AG04449 (cell line): ENCODE results near the gene UBXN10.

Source experiments
- CTCF ChIA-PET: fragments of 350-600 bp; formaldehyde crosslinking; extraction: SDS; loops from one replicate; lab custom pipeline; 2021; ENCODE audit warnings: antibody characterized with exemption; lab: Yijun Ruan, JAX
- POLR2A ChIA-PET: fragments of 400-600, 350-600 bp; formaldehyde crosslinking; extraction: SDS; loops from one replicate; lab custom pipeline; 2020; ENCODE audit warnings: antibody characterized with exemption, inconsistent platforms; lab: Yijun Ruan, JAX
- DNase-seq: peaks from one replicate; pipeline ENCODE4 v3.0.0-alpha.2; 2010; ENCODE audit warnings: low read depth, low spot score
- H3K4me3 ChIP-seq: 2 replicates; pipeline ENCODE4 v1.5.1; 2011; ENCODE audit warnings: low read depth, mild to moderate bottlenecking, control low read depth, low read length
- TF ChIP-seq, protein P1 (sequence below): IDR thresholded peaks from one replicate; pipeline ENCODE4 v1.5.1; 2011; ENCODE audit warnings: mild to moderate bottlenecking, moderate library complexity, low read length, control low read depth, inconsistent platforms; ENCODE audit not compliant: insufficient read depth; ENCODE audit errors: missing control alignments

Gene UBXN10

DNA sequence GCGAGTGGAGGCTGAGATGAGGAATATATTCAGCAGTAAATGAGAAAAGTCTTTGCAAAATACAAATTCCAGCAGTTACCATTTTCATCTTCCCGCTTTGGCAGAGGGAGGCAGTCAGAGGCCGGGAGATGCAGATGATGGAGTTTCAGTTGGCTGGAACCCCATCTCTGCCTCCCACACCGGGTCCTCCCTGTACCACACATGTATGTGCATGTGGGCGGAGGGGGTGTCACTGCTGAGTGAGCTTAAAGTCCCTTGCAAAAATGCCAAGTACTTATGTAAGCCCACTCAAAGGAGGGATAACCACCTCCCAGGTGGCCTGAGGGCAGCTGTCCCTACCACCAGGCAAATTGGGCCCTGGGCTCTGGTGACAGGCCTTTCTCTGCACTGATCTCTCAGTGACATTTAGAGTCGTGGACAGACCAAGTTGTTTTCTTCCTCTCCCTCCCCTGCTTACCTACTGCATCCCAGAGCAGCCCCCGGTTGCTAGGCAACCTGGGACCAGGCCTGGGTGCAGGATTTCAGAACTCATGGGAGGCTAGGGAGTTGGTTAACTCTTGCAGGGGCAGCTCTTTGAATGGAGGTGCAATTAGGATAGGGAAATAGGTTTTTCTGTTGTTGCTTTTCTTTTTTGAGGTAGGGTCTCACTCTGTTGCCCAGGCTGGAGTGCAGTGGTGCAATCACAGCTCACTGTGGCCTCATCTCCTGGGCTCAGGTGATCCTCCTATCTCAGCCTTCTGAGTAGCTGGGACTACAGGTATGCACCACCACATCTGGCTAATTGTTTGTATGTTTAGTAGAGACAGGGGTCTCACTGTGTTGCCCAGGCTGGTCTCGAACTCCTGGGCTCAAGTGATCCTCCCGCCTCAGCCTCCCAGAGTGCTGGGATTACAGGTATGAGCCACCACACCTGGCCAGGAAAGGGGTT is 17.1 kb upstream of the UBXN10 start:
- CTCF ChIA-PET, result interaction anchor here (0.8 to 2.5 kb wide), 3 partner anchors 16 to 326 kb away, joined by 3 to 16 read pairs (median 6); no protein-coding TSS in a partner anchor
- POLR2A ChIA-PET, result no interaction called here
- no peak overlapping the region for H3K4me3 ChIP-seq
- DNase-seq, result no peak
- TF ChIP-seq, protein P1, sequence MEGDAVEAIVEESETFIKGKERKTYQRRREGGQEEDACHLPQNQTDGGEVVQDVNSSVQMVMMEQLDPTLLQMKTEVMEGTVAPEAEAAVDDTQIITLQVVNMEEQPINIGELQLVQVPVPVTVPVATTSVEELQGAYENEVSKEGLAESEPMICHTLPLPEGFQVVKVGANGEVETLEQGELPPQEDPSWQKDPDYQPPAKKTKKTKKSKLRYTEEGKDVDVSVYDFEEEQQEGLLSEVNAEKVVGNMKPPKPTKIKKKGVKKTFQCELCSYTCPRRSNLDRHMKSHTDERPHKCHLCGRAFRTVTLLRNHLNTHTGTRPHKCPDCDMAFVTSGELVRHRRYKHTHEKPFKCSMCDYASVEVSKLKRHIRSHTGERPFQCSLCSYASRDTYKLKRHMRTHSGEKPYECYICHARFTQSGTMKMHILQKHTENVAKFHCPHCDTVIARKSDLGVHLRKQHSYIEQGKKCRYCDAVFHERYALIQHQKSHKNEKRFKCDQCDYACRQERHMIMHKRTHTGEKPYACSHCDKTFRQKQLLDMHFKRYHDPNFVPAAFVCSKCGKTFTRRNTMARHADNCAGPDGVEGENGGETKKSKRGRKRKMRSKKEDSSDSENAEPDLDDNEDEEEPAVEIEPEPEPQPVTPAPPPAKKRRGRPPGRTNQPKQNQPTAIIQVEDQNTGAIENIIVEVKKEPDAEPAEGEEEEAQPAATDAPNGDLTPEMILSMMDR, result no peak

GRCh38 chr1:20169932-20170331 is 16.0 kb upstream of the UBXN10 start:
- CTCF ChIA-PET, result interaction anchor here (0.9 to 2.5 kb wide), 2 partner anchors 11 to 18 kb away, joined by 3 to 16 read pairs; no protein-coding TSS in a partner anchor

DNA sequence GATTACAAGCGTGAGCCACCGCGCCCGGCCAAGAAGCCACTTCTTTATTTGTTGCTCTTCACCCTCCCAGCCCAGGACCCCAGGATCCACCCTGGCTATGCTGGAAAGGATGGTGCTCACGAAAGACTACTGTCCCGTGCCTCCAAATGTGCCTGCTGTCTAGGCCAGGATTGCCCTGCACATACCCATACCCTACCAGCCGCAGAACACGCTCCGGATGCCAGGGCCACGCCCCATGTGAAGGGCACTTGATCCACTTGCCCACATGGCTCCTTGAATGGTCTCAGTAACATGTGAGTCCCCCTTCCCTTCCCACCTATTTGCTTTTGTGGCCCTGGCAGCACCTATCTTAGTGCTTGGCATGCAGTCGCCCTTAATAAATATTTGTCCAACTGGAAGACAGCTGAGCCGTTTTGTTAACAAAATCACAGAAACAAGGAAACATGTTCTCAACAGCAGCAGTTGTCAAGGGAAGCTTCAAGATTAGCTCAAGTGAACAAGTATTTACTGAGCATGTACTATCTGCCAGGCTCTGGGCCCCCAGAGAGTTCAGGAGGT is 13.8 kb upstream of the UBXN10 start:
- no peak overlapping the region for H3K4me3 ChIP-seq
- POLR2A ChIA-PET, result no interaction called here
- CTCF ChIA-PET, result interaction anchor here (1.0 to 4.1 kb wide), 4 partner anchors 10 to 39 kb away, joined by 3 to 15 read pairs (median 6); no protein-coding TSS in a partner anchor
- TF ChIP-seq, protein P1, result no peak
- DNase-seq, result no peak

More at GRCh38 chr1:20169932-20170331, 16.0 kb upstream of the UBXN10 start:
- H3K4me3 ChIP-seq, result no peak overlapping the region
- no peak for DNase-seq
- POLR2A ChIA-PET, result no interaction called here
- TF ChIP-seq, protein P1, result no peak

- H3K4me3 ChIP-seq, result no peak overlapping the region
- TF ChIP-seq, protein P1, result no peak
- no peak for DNase-seq
- POLR2A ChIA-PET, result no interaction called here
- CTCF ChIA-PET, result interaction anchor here (2.9 to 4.1 kb wide), 2 partner anchors 23 to 38 kb away, joined by 8 to 15 read pairs; no protein-coding TSS in a partner anchor
These were observed 10.8 kb upstream of the UBXN10 start for GRCh38 chr1:20174937-20175666.

DNA sequence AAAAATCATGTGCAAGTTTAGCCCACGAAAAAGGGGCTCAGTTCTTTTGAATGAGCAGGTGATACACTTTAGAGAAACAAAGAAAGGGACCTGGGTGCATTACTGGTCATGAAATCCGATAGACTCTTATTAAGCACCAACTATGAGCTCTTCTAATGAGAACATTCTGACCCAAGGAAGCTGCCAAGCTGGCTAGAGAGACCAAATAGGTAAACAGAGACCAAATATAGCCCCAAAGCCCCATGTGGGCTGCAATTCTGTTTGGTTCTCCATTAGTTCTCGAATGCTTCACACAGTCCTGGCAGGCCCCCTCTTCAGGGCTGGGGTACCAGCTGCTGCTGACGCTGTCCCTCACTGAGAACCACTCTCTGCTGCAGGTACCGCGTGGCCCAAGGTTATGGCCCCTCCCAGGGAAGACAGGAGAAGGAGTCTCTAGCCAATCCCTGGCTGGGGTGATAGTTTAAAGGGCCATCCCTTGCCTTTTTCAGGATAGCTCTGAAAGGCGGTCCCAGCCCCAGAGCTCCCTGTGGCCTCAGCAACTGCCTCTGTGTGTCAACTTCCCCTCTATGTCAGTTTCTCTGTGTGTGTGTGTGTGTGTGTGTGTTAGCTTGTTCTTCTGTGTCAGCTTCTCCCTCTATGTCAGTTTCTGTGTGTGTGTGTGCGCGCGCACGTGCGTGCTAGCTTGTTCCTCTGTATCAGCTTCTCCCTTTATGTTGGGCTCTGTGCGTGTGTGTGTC is 7.1 kb upstream of the UBXN10 start:
- no peak overlapping the region for H3K4me3 ChIP-seq
- CTCF ChIA-PET, result interaction anchor here (1.0 to 5.8 kb wide), 6 partner anchors 10 to 34 kb away, joined by 3 to 53 read pairs (median 8); no protein-coding TSS in a partner anchor
- POLR2A ChIA-PET, result interaction anchor here (0.5 kb wide), 1 partner anchor 81 kb away, joined by 3 read pairs; no protein-coding TSS in a partner anchor
- TF ChIP-seq, protein P1, result no peak
- DNase-seq, result no peak
